Stomach (tissue), 4 donors: Measurements from ENCODE around the gene TMPRSS5.

Source experiments
- POLR2A ChIP-seq, 4 donors: fragments of 450-650 bp; IDR thresholded peaks; one replicate each; pipeline ENCODE4 v1.6.1; 2016; ENCODE audit warnings: antibody characterized with exemption in 4 of 4, control low read depth in 2 of 4, mild to moderate bottlenecking in 1 of 4, moderate library complexity in 1 of 4
- TF ChIP-seq, protein P1 (sequence below), 7 experiments: fragments of 450-650 bp in 4 of 7; fragments of 200-600 bp in 3 of 7; sonication (generic) in 3 of 7; IDR thresholded peaks; one replicate each; pipeline ENCODE4 v1.5.1; 2016 to 2019; ENCODE audit warnings: antibody characterized with exemption in 7 of 7, control low read depth in 2 of 7, mild to moderate bottlenecking in 1 of 7

DNA sequence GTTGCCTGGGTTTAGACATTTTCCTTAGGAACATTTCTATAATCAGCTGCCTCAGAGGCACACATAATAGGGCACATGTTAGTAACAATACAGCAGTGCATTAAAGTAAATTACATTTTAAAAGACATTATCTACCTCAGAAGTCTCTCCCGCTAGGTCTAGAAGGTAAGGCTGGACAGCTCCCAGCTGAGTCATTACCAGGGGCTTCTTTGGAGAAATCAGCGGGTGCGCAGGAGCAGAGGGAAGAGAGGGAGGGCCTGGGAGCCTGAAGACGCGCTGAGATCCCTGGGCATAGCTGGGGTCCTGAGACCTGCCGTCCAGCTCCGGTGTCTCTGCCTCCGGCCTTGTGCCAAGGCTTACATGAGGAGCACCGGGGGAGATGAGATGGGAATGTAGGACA, 67.7 kb downstream of the TMPRSS5 start:
- TF ChIP-seq, protein P1, sequence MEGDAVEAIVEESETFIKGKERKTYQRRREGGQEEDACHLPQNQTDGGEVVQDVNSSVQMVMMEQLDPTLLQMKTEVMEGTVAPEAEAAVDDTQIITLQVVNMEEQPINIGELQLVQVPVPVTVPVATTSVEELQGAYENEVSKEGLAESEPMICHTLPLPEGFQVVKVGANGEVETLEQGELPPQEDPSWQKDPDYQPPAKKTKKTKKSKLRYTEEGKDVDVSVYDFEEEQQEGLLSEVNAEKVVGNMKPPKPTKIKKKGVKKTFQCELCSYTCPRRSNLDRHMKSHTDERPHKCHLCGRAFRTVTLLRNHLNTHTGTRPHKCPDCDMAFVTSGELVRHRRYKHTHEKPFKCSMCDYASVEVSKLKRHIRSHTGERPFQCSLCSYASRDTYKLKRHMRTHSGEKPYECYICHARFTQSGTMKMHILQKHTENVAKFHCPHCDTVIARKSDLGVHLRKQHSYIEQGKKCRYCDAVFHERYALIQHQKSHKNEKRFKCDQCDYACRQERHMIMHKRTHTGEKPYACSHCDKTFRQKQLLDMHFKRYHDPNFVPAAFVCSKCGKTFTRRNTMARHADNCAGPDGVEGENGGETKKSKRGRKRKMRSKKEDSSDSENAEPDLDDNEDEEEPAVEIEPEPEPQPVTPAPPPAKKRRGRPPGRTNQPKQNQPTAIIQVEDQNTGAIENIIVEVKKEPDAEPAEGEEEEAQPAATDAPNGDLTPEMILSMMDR (IDR thresholded peaks at IDR 0.05) = no peak
- no peak for TF ChIP-seq POLR2A (IDR thresholded peaks at IDR 0.05)
